Tibial nerve (tissue), 4 donors: Measurements from ENCODE around the gene CWC15. TPM values are rescaled to one million over a fixed set of nuclear protein-coding genes. Genes with fewer than 3 reads are reported as not detected.
A peak's percentile ranks its signal among the peaks of the same experiment; 100 is the strongest.

Experiments
- DNase-seq, 2 donors: peaks; one replicate each; pipeline ENCODE4 v3.0.0-alpha.2; 2019; ENCODE audit warnings: low spot score in 2 of 2
- H3K27ac ChIP-seq, 4 donors: fragments of 200-600 bp; sonication (generic) in 3 of 4; one replicate each; pipeline ENCODE4 v1.5.1; 2017 to 2019; ENCODE audit warnings: mild to moderate bottlenecking in 1 of 4
- H3K27me3 ChIP-seq, 2 donors: fragments of 200-600 bp; sonication (generic) in 1 of 2; one replicate each; pipeline versions ENCODE4 v1.5.1 to v1.6.0; 2017 to 2019
- H3K36me3 ChIP-seq, 3 donors: fragments of 200-600 bp; sonication (generic); one replicate each; pipeline ENCODE4 v1.5.1; 2018 to 2019
- H3K4me1 ChIP-seq, 4 donors: fragments of 200-600 bp; sonication (generic) in 3 of 4; one replicate each; pipeline ENCODE4 v1.5.1; 2017 to 2019
- H3K4me3 ChIP-seq, 4 donors: fragments of 200-600 bp; sonication (generic) in 3 of 4; one replicate each; pipeline ENCODE4 v1.5.1; 2017 to 2019; ENCODE audit warnings: mild to moderate bottlenecking in 1 of 4, moderate library complexity in 1 of 4
- H3K9me3 ChIP-seq, 4 donors: fragments of 200-600 bp; sonication (generic) in 3 of 4; one replicate each; pipeline ENCODE4 v1.5.1; 2017 to 2019
- EP300 ChIP-seq, 2 donors: sonication (generic); formaldehyde crosslinking; IDR thresholded peaks; one replicate each; pipeline ENCODE4 v1.6.1; 2017; ENCODE audit warnings: antibody characterized with exemption in 2 of 2, mild to moderate bottlenecking in 1 of 2
- POLR2A ChIP-seq, 2 donors: fragments of 450-650 bp; IDR thresholded peaks; one replicate each; pipeline ENCODE4 v1.6.1; 2017; ENCODE audit warnings: antibody characterized with exemption in 2 of 2, mild to moderate bottlenecking in 2 of 2, moderate library complexity in 2 of 2
- WGBS, 2 donors: methylation state at CpG; one replicate each; pipeline ENCODE4 v1.1.5; 2018; 5-methylcytosine and 5-hydroxymethylcytosine counted together
- total RNA-seq, 4 donors: library from RNA; depleted of rRNA; stranded (reverse); fragments of >200 nt; gene quantifications; one replicate each; pipeline ENCODE4 v1.1.0, GENCODE V29; 2016
- TF ChIP-seq, protein P1 (sequence below), 5 experiments: fragments of 200-600 bp in 3 of 5; fragments of 450-650 bp in 2 of 5; sonication (generic) in 3 of 5; IDR thresholded peaks; one replicate each; pipeline ENCODE4 v1.5.1; 2016 to 2019; ENCODE audit warnings: antibody characterized with exemption in 5 of 5, mild to moderate bottlenecking in 3 of 5, moderate library complexity in 2 of 5

The CWC15 gene
- total RNA-seq, 4 donors from 2014 or later = 29.6 to 54.0 (median 37.9) TPM

DNA sequence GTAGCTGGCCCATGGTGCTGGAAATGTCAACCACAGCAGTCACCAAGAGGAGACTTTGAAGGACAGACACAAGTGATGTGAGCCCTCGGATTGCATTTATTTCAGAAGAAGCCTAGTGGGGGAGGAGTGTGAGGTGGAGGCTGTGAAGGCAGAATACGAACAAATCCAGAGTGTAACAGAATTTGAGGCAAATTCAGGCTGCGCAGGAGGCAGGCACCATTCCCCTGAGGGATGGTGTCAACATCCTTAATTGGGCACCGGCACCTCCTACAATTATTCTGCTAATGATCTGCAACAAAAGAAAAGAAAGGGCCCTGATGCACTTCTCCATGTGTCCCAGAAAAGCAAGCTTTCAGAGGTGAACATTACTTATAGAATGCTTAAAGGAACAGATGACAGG, 32.2 kb downstream of the CWC15 start:
- WGBS, 2 donors = 57 to 67% methylated on average over 4 of the region's 4 CpGs

DNA sequence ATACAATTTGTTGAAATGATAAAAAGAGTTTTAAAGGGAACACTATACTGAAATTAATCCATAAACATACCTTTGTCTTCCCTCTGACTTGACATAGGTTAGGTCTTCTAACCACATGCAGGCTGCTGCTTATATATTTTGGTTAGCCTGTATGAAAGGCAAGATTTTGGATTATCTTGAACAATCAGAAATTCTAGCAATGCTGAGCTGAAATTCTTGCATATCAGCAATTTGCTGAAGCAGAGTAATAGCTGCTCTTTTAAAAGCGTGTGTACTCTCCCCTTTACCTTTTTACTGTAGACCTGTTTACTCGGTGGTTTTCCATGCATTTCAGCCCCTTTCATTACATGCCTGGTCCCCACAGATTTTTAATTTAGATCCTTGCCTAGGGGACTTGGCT, 34.0 kb downstream of the CWC15 start:
- Histone ChIP-seq H3K4me3 (no peak overlapping the region), H3K9me3 (no peaks in the 10 kb centered on the region), H3K27ac (no peak overlapping the region), H3K27me3 (no peaks in the 10 kb centered on the region), H3K4me1 (peaks cover 0 to 18% (median 2%) of the 10 kb centered on the region in 4 donors), H3K36me3 (no peaks in the 10 kb centered on the region)
- TF ChIP-seq EP300 (IDR thresholded peaks at IDR 0.05) (no peak), POLR2A (IDR thresholded peaks at IDR 0.05) (no peak)
- TF ChIP-seq, protein P1, sequence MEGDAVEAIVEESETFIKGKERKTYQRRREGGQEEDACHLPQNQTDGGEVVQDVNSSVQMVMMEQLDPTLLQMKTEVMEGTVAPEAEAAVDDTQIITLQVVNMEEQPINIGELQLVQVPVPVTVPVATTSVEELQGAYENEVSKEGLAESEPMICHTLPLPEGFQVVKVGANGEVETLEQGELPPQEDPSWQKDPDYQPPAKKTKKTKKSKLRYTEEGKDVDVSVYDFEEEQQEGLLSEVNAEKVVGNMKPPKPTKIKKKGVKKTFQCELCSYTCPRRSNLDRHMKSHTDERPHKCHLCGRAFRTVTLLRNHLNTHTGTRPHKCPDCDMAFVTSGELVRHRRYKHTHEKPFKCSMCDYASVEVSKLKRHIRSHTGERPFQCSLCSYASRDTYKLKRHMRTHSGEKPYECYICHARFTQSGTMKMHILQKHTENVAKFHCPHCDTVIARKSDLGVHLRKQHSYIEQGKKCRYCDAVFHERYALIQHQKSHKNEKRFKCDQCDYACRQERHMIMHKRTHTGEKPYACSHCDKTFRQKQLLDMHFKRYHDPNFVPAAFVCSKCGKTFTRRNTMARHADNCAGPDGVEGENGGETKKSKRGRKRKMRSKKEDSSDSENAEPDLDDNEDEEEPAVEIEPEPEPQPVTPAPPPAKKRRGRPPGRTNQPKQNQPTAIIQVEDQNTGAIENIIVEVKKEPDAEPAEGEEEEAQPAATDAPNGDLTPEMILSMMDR (IDR thresholded peaks at IDR 0.05) = no peak
- no peak for DNase-seq
- WGBS, 2 donors = 87 to 89% methylated on average over 2 of the region's 2 CpGs

More for the DNA sequence above, 32.2 kb downstream of the CWC15 start:
- Histone ChIP-seq H3K4me3 (no peak overlapping the region), H3K4me1 (peaks cover 0 to 16% (median 0%) of the 10 kb centered on the region in 4 donors), H3K27ac (no peak overlapping the region), H3K9me3 (no peaks in the 10 kb centered on the region), H3K36me3 (no peaks in the 10 kb centered on the region), H3K27me3 (no peaks in the 10 kb centered on the region)
- TF ChIP-seq, protein P1 (IDR thresholded peaks at IDR 0.05) = no peak
- no peak for TF ChIP-seq POLR2A (IDR thresholded peaks at IDR 0.05)
- TF ChIP-seq EP300 (IDR thresholded peaks at IDR 0.05) = no peak
- no peak for DNase-seq

DNA sequence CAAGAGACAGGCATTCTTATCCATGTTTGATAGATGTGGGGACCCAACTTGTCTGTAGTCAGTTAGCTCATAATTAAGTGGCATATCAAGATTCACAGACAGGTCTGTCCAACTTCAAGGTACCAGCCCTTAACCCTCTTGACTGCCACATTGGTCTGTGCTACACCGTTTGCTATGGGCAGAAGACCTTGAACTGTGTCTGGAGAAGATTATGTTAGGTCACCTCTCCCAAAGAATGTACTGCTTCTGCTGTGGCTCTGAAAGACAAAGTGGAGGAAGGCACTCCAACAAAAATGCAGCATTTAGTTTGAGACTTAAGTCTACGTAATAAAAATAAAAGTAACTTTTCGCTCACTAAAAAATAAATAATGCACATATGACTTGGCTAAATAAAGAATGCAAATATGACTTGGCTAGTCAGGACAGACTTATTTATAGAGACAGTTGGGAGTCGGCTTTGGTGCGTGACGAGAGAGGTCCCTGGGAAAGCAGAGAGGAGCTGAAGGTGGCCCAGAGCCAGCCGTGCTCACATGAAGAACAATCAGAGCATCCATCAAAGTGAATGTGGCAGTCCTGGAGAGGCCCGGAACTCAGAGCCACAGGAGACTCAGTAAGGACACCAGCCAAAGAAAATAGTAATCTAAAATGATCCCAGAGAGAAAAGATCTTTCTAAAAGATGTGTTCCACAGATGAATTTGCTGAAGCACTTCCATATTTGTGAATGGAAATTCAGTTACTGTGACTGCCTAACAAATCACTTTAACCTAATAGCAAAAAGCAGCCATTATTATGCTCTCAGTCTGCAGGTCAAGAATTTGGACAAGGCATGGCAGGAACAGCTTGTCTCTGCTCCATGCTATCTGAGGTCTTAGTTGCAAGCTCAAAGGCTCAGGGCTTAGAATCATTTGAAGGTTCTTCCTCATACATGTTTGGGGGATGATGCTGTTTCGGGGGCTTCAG, 35.0 kb downstream of the CWC15 start:
- TF ChIP-seq, protein P1 (IDR thresholded peaks at IDR 0.05) = no peak
- TF ChIP-seq EP300 (IDR thresholded peaks at IDR 0.05) = peak in 1 of 2 donors; percentile 52
- WGBS, 2 donors = 29 to 37% methylated on average over 9 of the region's 9 CpGs

DNA sequence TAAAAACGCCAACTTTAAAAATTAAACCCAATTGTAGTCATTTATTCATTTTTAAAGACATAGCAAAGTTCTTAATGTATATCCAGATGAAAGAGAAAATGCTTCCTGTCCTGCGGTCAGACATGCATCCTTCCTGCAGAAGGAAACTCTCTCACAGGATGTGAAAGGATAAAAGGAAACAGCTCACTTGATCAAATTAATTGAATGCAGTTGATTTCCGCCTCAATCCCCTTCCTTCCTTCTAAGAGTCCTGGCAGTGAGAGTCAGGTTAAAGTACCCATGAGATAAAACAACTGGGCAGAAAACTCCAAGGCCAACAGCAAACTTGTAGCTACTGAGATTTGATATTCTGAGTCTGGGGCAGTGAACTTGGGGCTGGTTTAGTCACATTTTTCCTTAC, 38.5 kb downstream of the CWC15 start:
- H3K27me3 ChIP-seq = no peaks in the 10 kb centered on the region
- WGBS, 2 donors = 84 to 85% methylated on average over 3 of the region's 3 CpGs
- H3K4me3 ChIP-seq = no peak overlapping the region
- no peak for DNase-seq
- H3K36me3 ChIP-seq = no peaks in the 10 kb centered on the region
- no peak for TF ChIP-seq POLR2A (IDR thresholded peaks at IDR 0.05)
- TF ChIP-seq, protein P1 (IDR thresholded peaks at IDR 0.05) = no peak
- TF ChIP-seq EP300 (IDR thresholded peaks at IDR 0.05) = no peak
- H3K4me1 ChIP-seq = peaks cover 0 to 38% (median 6%) of the 10 kb centered on the region in 4 donors
- H3K9me3 ChIP-seq = no peaks in the 10 kb centered on the region
- H3K27ac ChIP-seq = peak overlapping the region in 2 of 4 donors; percentile 14 to 72

More for the DNA sequence above, 35.0 kb downstream of the CWC15 start:
- H3K27ac ChIP-seq = peak overlapping the region in 2 of 4 donors; percentile 4 to 20
- H3K4me3 ChIP-seq = no peak overlapping the region
- no peaks in the 10 kb centered on the region for H3K36me3 ChIP-seq
- H3K27me3 ChIP-seq = no peaks in the 10 kb centered on the region
- no peaks in the 10 kb centered on the region for H3K9me3 ChIP-seq
- peak; percentile 48 to 53 for DNase-seq
- peaks cover 0 to 28% (median 6%) of the 10 kb centered on the region in 4 donors for H3K4me1 ChIP-seq

DNA sequence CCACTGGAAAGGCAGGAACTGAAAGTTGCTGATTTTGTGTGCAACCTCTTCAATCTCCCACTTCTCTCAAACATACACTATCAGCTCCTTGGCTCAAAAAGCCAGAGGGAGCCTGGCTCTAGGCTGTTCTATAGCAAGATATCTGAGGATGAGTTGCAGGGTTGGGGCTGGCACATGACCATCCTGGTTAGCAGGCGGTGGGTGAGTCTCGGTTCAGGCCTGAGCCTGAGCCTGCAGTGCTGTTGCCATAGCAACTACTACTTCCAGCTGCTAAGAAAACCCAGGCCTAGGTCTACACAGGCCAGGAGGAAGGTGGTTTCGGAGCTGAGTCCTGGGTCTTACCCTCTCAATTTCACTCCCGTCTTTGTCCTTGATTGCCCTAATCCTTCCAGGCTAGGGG, 39.0 kb downstream of the CWC15 start:
- H3K36me3 ChIP-seq = no peaks in the 10 kb centered on the region
- no peaks in the 10 kb centered on the region for H3K9me3 ChIP-seq
- 70 to 93% methylated on average over 2 to 4 of the region's 4 CpGs for WGBS, 2 donors
- no peaks in the 10 kb centered on the region for H3K27me3 ChIP-seq
- peak overlapping the region in 2 of 4 donors; percentile 14 to 72 for H3K27ac ChIP-seq
- TF ChIP-seq EP300 (IDR thresholded peaks at IDR 0.05) (no peak), POLR2A (IDR thresholded peaks at IDR 0.05) (no peak)
- TF ChIP-seq, protein P1 (IDR thresholded peaks at IDR 0.05) = no peak
- H3K4me1 ChIP-seq = peaks cover 0 to 38% (median 6%) of the 10 kb centered on the region in 4 donors
- no peak overlapping the region for H3K4me3 ChIP-seq
- DNase-seq = no peak
